Muscle of back (tissue), 11 donors: ENCODE results near the gene RNF213. TPM values are rescaled to one million over a fixed set of nuclear protein-coding genes. Genes with fewer than 3 reads are reported as not detected.
"Not testable (repeated sequence)": the region's sequence is repeated elsewhere in the genome, so short reads cannot be mapped to it uniquely, and the experiment has no call there.

ENCODE experiments used
- DNase-seq, 3 donors: peaks; one replicate each; pipeline versions ENCODE4 v3.0.0 to v3.0.0-alpha.2; 2013
- polyA plus RNA-seq, 10 donors: library from polyadenylated mRNA; unstranded; fragments of 120-200 nt; gene quantifications; one replicate each; pipeline ENCODE4 v1.2.1, GENCODE V29; 2013; ENCODE audit not compliant: insufficient read length in 10 of 10

RNF213 gene
- polyA plus RNA-seq, 10 donors = 23.7 to 58.7 (median 36.2) TPM

- DNase-seq = no peak
Measured at GRCh38 chr17:80291691-80292487, 31.2 kb downstream of the RNF213 start.

GRCh38 chr17:80292521-80292971 lies 31.9 kb downstream of the RNF213 start:
- DNase-seq = no peak

GRCh38 chr17:80294210-80294609 lies 33.6 kb downstream of the RNF213 start:
- peak; percentile 4 to 38 (median 17) for DNase-seq

GRCh38 chr17:80294653-80295052 lies 34.0 kb downstream of the RNF213 start:
- DNase-seq = no peak

- no peak for DNase-seq
Measured at GRCh38 chr17:80295146-80295545, 34.5 kb downstream of the RNF213 start.

- no peak for DNase-seq
Measured at GRCh38 chr17:80295559-80295958, 34.9 kb downstream of the RNF213 start.

GRCh38 chr17:80296221-80296620 lies 35.6 kb downstream of the RNF213 start:
- no peak for DNase-seq

GRCh38 chr17:80297996-80298560 lies 37.4 kb downstream of the RNF213 start:
- DNase-seq = no peak

- not testable (repeated sequence) for DNase-seq
Measured at GRCh38 chr17:80299350-80300100, 38.9 kb downstream of the RNF213 start.

- DNase-seq = not testable (repeated sequence)
Measured at GRCh38 chr17:80300756-80301155, 40.1 kb downstream of the RNF213 start.

GRCh38 chr17:80303824-80304223 lies 43.2 kb downstream of the RNF213 start:
- no peak for DNase-seq

- no peak for DNase-seq
Measured at GRCh38 chr17:80307994-80308691, 47.5 kb downstream of the RNF213 start.

GRCh38 chr17:80308692-80309517 lies 48.3 kb downstream of the RNF213 start:
- no peak for DNase-seq

- DNase-seq = no peak
Measured at GRCh38 chr17:80311216-80311827, 50.7 kb downstream of the RNF213 start.

- DNase-seq = no peak
Measured at GRCh38 chr17:80312621-80313135, 52.0 kb downstream of the RNF213 start.

- DNase-seq = no peak
Measured at GRCh38 chr17:80313160-80313829, 52.6 kb downstream of the RNF213 start.

GRCh38 chr17:80313946-80314345 lies 53.3 kb downstream of the RNF213 start:
- not testable (repeated sequence) for DNase-seq

GRCh38 chr17:80315517-80316182 lies 55.0 kb downstream of the RNF213 start:
- DNase-seq = no peak

- no peak for DNase-seq
Measured at GRCh38 chr17:80316431-80316830, 55.8 kb downstream of the RNF213 start.
